ENCODE data around the gene MARCHF2. TPM values are rescaled to one million over a fixed set of nuclear protein-coding genes. Genes with fewer than 3 reads are reported as not detected.

MARCHF2 gene
- total and polyA plus RNA-seq, 9 of the 15 experiments (the other 6 are each of a cell fraction or from before 2014, with no cell fraction given), result 0.39 to 6.4 (median 2.2) TPM

DNA sequence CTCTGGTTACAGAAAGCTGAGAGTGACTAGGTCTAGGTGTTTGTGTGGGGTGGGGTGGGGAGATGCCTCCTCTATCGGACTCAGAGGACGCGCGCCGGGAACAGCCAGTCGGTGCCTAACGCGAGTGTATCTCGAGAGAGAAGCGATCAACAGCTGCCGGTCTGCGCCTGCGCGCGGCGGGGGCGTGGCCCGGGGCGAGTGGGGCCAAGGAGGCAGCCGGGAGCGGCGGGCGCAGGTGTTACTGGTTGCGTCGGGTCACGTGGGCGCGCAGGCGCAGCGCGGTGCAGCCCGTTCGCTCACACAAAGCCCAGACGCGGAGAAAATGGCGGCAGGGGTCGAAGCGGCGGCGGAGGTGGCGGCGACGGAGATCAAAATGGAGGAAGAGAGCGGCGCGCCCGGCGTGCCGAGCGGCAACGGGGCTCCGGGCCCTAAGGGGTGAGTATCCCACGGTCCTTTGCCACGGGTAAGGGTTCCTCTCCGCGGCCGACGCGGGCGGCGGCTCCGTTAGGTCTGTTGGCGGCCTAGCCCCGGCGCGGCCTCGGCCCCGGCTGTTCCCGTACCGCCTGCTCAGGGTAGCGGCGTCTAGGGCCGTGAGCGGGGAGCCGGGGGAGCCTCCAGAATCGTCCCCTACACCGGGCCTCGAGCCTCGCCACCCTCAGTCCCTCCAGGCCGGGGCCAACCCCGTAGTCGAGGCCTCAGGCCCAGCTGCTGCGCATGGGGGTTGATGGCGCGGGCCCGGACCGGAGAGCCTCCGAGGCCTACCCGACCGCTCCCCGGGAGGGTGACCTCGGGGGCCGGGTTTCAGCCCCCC is 31.8 kb downstream of the MARCHF2 start, which contains the start of gene HNRNPM (continued):
- TF ChIP-seq, protein P1, sequence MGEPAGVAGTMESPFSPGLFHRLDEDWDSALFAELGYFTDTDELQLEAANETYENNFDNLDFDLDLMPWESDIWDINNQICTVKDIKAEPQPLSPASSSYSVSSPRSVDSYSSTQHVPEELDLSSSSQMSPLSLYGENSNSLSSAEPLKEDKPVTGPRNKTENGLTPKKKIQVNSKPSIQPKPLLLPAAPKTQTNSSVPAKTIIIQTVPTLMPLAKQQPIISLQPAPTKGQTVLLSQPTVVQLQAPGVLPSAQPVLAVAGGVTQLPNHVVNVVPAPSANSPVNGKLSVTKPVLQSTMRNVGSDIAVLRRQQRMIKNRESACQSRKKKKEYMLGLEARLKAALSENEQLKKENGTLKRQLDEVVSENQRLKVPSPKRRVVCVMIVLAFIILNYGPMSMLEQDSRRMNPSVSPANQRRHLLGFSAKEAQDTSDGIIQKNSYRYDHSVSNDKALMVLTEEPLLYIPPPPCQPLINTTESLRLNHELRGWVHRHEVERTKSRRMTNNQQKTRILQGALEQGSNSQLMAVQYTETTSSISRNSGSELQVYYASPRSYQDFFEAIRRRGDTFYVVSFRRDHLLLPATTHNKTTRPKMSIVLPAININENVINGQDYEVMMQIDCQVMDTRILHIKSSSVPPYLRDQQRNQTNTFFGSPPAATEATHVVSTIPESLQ (CRISPR knock-in tag; IDR thresholded peaks at IDR 0.05), result peak; percentile 28; the same call in 1 of the 2 replicates
- TF ChIP-seq NFRKB (IDR thresholded peaks at IDR 0.05; ENCODE audit: low read depth) (peak; percentile 92), ZNF12 (CRISPR knock-in tag; IDR thresholded peaks at IDR 0.05) (peak; percentile 24; the same call in 1 of the 2 replicates), MBD2 (IDR thresholded peaks at IDR 0.05; ENCODE audit: borderline replicate concordance, low read depth) (peak; percentile 73; the same call in 1 of the 2 replicates), SPI1 (IDR thresholded peaks at IDR 0.05; ENCODE audit: borderline replicate concordance, low read depth, low read length) (no peak), RCOR1 (IDR thresholded peaks at IDR 0.05; ENCODE audit: borderline replicate concordance in 1 of 2, low read depth in 2 of 2, low read length in 2 of 2) (peak in 1 of 2 experiments; percentile 67; a peak in 1 of 4 replicates), BCL6 (CRISPR knock-in tag; IDR thresholded peaks at IDR 0.05) (no peak), BRCA1 (IDR thresholded peaks at IDR 0.05) (no peak), BRCA1 (CRISPR knock-in tag; IDR thresholded peaks at IDR 0.05) (0 out of 2 replicates have a peak, but pooled peaks have one; percentile 17), RBM22 (IDR thresholded peaks at IDR 0.05; ENCODE audit: low read depth, low read length, poor library complexity, severe bottlenecking) (peak; percentile 72), BRD9 (IDR thresholded peaks at IDR 0.05; ENCODE audit: low read depth, partially characterized antibody) (no peak), KAT8 (IDR thresholded peaks at IDR 0.05; ENCODE audit: low read depth) (peak; percentile 56; the same call in 1 of the 2 replicates)
- TF ChIP-seq, protein P2, sequence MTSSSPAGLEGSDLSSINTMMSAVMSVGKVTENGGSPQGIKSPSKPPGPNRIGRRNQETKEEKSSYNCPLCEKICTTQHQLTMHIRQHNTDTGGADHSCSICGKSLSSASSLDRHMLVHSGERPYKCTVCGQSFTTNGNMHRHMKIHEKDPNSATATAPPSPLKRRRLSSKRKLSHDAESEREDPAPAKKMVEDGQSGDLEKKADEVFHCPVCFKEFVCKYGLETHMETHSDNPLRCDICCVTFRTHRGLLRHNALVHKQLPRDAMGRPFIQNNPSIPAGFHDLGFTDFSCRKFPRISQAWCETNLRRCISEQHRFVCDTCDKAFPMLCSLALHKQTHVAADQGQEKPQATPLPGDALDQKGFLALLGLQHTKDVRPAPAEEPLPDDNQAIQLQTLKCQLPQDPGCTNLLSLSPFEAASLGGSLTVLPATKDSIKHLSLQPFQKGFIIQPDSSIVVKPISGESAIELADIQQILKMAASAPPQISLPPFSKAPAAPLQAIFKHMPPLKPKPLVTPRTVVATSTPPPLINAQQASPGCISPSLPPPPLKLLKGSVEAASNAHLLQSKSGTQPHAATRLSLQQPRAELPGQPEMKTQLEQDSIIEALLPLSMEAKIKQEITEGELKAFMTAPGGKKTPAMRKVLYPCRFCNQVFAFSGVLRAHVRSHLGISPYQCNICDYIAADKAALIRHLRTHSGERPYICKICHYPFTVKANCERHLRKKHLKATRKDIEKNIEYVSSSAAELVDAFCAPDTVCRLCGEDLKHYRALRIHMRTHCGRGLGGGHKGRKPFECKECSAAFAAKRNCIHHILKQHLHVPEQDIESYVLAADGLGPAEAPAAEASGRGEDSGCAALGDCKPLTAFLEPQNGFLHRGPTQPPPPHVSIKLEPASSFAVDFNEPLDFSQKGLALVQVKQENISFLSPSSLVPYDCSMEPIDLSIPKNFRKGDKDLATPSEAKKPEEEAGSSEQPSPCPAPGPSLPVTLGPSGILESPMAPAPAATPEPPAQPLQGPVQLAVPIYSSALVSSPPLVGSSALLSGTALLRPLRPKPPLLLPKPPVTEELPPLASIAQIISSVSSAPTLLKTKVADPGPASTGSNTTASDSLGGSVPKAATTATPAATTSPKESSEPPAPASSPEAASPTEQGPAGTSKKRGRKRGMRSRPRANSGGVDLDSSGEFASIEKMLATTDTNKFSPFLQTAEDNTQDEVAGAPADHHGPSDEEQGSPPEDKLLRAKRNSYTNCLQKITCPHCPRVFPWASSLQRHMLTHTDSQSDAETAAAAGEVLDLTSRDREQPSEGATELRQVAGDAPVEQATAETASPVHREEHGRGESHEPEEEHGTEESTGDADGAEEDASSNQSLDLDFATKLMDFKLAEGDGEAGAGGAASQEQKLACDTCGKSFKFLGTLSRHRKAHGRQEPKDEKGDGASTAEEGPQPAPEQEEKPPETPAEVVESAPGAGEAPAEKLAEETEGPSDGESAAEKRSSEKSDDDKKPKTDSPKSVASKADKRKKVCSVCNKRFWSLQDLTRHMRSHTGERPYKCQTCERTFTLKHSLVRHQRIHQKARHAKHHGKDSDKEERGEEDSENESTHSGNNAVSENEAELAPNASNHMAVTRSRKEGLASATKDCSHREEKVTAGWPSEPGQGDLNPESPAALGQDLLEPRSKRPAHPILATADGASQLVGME (CRISPR knock-in tag; IDR thresholded peaks at IDR 0.05), result no peak
- TF ChIP-seq, protein P3, sequence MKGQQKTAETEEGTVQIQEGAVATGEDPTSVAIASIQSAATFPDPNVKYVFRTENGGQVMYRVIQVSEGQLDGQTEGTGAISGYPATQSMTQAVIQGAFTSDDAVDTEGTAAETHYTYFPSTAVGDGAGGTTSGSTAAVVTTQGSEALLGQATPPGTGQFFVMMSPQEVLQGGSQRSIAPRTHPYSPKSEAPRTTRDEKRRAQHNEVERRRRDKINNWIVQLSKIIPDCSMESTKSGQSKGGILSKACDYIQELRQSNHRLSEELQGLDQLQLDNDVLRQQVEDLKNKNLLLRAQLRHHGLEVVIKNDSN (CRISPR knock-in tag; IDR thresholded peaks at IDR 0.05), result peak; percentile 99
- TF ChIP-seq, protein P4, sequence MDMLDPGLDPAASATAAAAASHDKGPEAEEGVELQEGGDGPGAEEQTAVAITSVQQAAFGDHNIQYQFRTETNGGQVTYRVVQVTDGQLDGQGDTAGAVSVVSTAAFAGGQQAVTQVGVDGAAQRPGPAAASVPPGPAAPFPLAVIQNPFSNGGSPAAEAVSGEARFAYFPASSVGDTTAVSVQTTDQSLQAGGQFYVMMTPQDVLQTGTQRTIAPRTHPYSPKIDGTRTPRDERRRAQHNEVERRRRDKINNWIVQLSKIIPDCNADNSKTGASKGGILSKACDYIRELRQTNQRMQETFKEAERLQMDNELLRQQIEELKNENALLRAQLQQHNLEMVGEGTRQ (CRISPR knock-in tag; IDR thresholded peaks at IDR 0.05), result peak; percentile 97
